HG03103 (cell line): ENCODE measurements around the gene AFAP1L1.

Source experiments
- ATAC-seq: cut with Tn5 transposase; IDR thresholded peaks from one replicate; pipeline ENCODE4 v1.9.1; 2021; ENCODE audit warnings: low read depth; ENCODE audit not compliant: unreplicated experiment

AFAP1L1 gene

GRCh38 chr5:149310947-149311658 is 39.4 kb downstream of the AFAP1L1 start:
- no peak for ATAC-seq

- no peak for ATAC-seq
Measured at GRCh38 chr5:149313151-149313841, 41.6 kb downstream of the AFAP1L1 start.

GRCh38 chr5:149314571-149315111 is 43.0 kb downstream of the AFAP1L1 start:
- no peak for ATAC-seq

- no peak for ATAC-seq
Measured at GRCh38 chr5:149315753-149316152, 44.1 kb downstream of the AFAP1L1 start.

GRCh38 chr5:149317281-149318048 is 45.8 kb downstream of the AFAP1L1 start:
- ATAC-seq, result no peak

- ATAC-seq, result no peak
Measured at GRCh38 chr5:149319174-149319573, 47.5 kb downstream of the AFAP1L1 start.

GRCh38 chr5:149320791-149321330 is 49.2 kb downstream of the AFAP1L1 start:
- no peak for ATAC-seq

GRCh38 chr5:149322518-149322917 is 50.9 kb downstream of the AFAP1L1 start:
- ATAC-seq, result no peak

- ATAC-seq, result no peak
Measured at GRCh38 chr5:149323210-149323609, 51.6 kb downstream of the AFAP1L1 start.

- ATAC-seq, result no peak
Measured at GRCh38 chr5:149323621-149324205, 52.1 kb downstream of the AFAP1L1 start.

GRCh38 chr5:149324641-149325040 is 53.0 kb downstream of the AFAP1L1 start:
- no peak for ATAC-seq

- no peak for ATAC-seq
Measured at GRCh38 chr5:149325166-149325735, 53.6 kb downstream of the AFAP1L1 start.

- ATAC-seq, result no peak
Measured at GRCh38 chr5:149325894-149326293, 54.2 kb downstream of the AFAP1L1 start.

- no peak for ATAC-seq
Measured at GRCh38 chr5:149326611-149327010, 55.0 kb downstream of the AFAP1L1 start.

GRCh38 chr5:149328177-149328576 is 56.5 kb downstream of the AFAP1L1 start:
- no peak for ATAC-seq

- no peak for ATAC-seq
Measured at GRCh38 chr5:149333711-149334443, 62.2 kb downstream of the AFAP1L1 start.

GRCh38 chr5:149337736-149338135 is 66.1 kb downstream of the AFAP1L1 start:
- ATAC-seq, result no peak

- ATAC-seq, result no peak
Measured at GRCh38 chr5:149338364-149338763, 66.7 kb downstream of the AFAP1L1 start.

- no peak for ATAC-seq
Measured at GRCh38 chr5:149340920-149341319, 69.3 kb downstream of the AFAP1L1 start.
